ENCODE results near the gene PUSL1. TPM values are rescaled to one million over a fixed set of nuclear protein-coding genes. Genes with fewer than 3 reads are reported as not detected.
A peak's percentile ranks its signal among the peaks of the same experiment; 100 is the strongest.

PUSL1 gene
- total and polyA plus RNA-seq, 2 experiments from 2014 or later: 41.5 to 55.8 TPM

DNA sequence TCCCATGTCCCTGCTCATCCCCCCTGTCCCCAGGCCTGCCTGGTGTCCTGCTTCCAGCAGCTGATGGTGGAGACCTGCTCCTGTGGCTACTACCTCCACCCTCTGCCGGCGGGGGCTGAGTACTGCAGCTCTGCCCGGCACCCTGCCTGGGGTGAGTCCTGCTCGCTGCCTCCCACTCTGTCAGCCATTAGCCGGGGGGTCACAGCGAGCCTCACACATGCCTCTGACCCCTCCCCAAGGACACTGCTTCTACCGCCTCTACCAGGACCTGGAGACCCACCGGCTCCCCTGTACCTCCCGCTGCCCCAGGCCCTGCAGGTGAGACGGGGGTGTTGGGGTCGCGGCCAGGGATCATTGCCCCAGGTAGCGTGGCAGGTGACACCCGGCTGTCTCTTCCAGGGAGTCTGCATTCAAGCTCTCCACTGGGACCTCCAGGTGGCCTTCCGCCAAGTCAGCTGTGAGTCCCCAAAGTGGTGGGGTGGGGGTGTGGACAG is 18.1 kb upstream of the PUSL1 start:
- no peaks in the 10 kb centered on the region for H3K36me3 Mint-ChIP-seq (ENCODE audit: low read depth)
- DNase-seq (ENCODE audit: low spot score) (peak; percentile 73), ATAC-seq (peak; percentile 19)
- Histone ChIP-seq H3F3A (replicated peaks; ENCODE audit: low read depth) (0 out of 2 replicates have a peak, but pooled peaks cover 9% of the 10 kb centered on the region), H3K36me3 (ENCODE audit: insufficient read depth) (no peaks in the 10 kb centered on the region), H4K20me1 (replicated peaks; ENCODE audit: insufficient read depth) (no peaks in the 10 kb centered on the region), H3K4me3 (no peak overlapping the region), H2AFZ (no peak overlapping the region), H3K4me2 (no peak overlapping the region), H3K27me3 (ENCODE audit: insufficient read depth) (no peaks in the 10 kb centered on the region), H3K79me2 (replicated peaks; ENCODE audit: insufficient read depth) (no peaks in the 10 kb centered on the region), H3K27ac (ENCODE audit: low read depth) (no peak overlapping the region), H3K9me2 (ENCODE audit: insufficient read depth) (no peaks in the 10 kb centered on the region), H3K4me1 (ENCODE audit: insufficient read depth) (no peaks in the 10 kb centered on the region)
- H3K9me3 Mint-ChIP-seq: peaks cover 3% of the 10 kb centered on the region; the same call in 2 of the 3 replicates
- TF ChIP-seq, protein P1, sequence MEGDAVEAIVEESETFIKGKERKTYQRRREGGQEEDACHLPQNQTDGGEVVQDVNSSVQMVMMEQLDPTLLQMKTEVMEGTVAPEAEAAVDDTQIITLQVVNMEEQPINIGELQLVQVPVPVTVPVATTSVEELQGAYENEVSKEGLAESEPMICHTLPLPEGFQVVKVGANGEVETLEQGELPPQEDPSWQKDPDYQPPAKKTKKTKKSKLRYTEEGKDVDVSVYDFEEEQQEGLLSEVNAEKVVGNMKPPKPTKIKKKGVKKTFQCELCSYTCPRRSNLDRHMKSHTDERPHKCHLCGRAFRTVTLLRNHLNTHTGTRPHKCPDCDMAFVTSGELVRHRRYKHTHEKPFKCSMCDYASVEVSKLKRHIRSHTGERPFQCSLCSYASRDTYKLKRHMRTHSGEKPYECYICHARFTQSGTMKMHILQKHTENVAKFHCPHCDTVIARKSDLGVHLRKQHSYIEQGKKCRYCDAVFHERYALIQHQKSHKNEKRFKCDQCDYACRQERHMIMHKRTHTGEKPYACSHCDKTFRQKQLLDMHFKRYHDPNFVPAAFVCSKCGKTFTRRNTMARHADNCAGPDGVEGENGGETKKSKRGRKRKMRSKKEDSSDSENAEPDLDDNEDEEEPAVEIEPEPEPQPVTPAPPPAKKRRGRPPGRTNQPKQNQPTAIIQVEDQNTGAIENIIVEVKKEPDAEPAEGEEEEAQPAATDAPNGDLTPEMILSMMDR (conservative IDR thresholded peaks at IDR 0.05; ENCODE audit: low read depth in 2 of 2): peak; percentile 52 to 70
- no peak for TF ChIP-seq ZNF331 (CRISPR knock-in tag; IDR thresholded peaks at IDR 0.05; ENCODE audit: low read depth)
- H3K4me3 Mint-ChIP-seq: no peak overlapping the region
- peaks cover 4% of the 10 kb centered on the region; the same call in 1 of the 3 replicates for H3K4me1 Mint-ChIP-seq
- peaks cover 13% of the 10 kb centered on the region for H3K27me3 Mint-ChIP-seq (ENCODE audit: insufficient read depth, low read depth, poor library complexity)
- H3K27ac Mint-ChIP-seq: no peak overlapping the region

DNA sequence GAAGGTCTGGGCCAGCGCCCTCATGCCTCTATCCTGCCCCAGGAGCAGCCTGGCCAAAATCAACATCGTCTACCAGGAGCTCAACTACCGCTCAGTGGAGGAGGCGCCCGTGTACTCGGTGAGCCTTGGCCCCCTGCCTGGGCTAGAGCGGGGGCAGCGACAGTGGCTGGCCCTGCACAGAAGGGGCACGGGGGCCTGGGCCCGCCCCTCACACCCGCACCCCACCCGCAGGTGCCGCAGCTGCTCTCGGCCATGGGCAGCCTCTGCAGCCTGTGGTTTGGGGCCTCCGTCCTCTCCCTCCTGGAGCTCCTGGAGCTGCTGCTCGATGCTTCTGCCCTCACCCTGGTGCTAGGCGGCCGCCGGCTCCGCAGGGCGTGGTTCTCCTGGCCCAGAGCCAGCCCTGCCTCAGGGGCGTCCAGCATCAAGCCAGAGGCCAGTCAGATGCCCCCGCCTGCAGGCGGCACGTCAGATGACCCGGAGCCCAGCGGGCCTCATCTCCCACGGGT is 17.3 kb upstream of the PUSL1 start:
- no peak overlapping the region for H3K27ac ChIP-seq (ENCODE audit: low read depth)
- DNase-seq (ENCODE audit: low spot score) (no peak), ATAC-seq (no peak)
- Mint-ChIP-seq H3K36me3 (ENCODE audit: low read depth) (no peaks in the 10 kb centered on the region), H3K9me3 (peaks cover 3% of the 10 kb centered on the region; the same call in 2 of the 3 replicates), H3K4me1 (peaks cover 4% of the 10 kb centered on the region; the same call in 1 of the 3 replicates), H3K4me3 (no peak overlapping the region), H3K27ac (no peak overlapping the region), H3K27me3 (ENCODE audit: insufficient read depth, low read depth, poor library complexity) (peaks cover 13% of the 10 kb centered on the region)
- H3K4me1 ChIP-seq (ENCODE audit: insufficient read depth): no peaks in the 10 kb centered on the region
- no peak overlapping the region for H2AFZ ChIP-seq
- no peaks in the 10 kb centered on the region for H3K36me3 ChIP-seq (ENCODE audit: insufficient read depth)
- no peak overlapping the region for H3K4me3 ChIP-seq
- H3K79me2 ChIP-seq (replicated peaks; ENCODE audit: insufficient read depth): no peaks in the 10 kb centered on the region
- H3K27me3 ChIP-seq (ENCODE audit: insufficient read depth): no peaks in the 10 kb centered on the region
- H4K20me1 ChIP-seq (replicated peaks; ENCODE audit: insufficient read depth): no peaks in the 10 kb centered on the region
- H3K4me2 ChIP-seq: no peak overlapping the region
- H3K9me2 ChIP-seq (ENCODE audit: insufficient read depth): no peaks in the 10 kb centered on the region
- no peak for TF ChIP-seq EZH2phosphoT487 (IDR thresholded peaks at IDR 0.05; ENCODE audit: unreplicated experiment)
- no peak for TF ChIP-seq CREB1 (CRISPR knock-in tag; IDR thresholded peaks at IDR 0.05; ENCODE audit: low read depth)
- TF ChIP-seq, protein P2, sequence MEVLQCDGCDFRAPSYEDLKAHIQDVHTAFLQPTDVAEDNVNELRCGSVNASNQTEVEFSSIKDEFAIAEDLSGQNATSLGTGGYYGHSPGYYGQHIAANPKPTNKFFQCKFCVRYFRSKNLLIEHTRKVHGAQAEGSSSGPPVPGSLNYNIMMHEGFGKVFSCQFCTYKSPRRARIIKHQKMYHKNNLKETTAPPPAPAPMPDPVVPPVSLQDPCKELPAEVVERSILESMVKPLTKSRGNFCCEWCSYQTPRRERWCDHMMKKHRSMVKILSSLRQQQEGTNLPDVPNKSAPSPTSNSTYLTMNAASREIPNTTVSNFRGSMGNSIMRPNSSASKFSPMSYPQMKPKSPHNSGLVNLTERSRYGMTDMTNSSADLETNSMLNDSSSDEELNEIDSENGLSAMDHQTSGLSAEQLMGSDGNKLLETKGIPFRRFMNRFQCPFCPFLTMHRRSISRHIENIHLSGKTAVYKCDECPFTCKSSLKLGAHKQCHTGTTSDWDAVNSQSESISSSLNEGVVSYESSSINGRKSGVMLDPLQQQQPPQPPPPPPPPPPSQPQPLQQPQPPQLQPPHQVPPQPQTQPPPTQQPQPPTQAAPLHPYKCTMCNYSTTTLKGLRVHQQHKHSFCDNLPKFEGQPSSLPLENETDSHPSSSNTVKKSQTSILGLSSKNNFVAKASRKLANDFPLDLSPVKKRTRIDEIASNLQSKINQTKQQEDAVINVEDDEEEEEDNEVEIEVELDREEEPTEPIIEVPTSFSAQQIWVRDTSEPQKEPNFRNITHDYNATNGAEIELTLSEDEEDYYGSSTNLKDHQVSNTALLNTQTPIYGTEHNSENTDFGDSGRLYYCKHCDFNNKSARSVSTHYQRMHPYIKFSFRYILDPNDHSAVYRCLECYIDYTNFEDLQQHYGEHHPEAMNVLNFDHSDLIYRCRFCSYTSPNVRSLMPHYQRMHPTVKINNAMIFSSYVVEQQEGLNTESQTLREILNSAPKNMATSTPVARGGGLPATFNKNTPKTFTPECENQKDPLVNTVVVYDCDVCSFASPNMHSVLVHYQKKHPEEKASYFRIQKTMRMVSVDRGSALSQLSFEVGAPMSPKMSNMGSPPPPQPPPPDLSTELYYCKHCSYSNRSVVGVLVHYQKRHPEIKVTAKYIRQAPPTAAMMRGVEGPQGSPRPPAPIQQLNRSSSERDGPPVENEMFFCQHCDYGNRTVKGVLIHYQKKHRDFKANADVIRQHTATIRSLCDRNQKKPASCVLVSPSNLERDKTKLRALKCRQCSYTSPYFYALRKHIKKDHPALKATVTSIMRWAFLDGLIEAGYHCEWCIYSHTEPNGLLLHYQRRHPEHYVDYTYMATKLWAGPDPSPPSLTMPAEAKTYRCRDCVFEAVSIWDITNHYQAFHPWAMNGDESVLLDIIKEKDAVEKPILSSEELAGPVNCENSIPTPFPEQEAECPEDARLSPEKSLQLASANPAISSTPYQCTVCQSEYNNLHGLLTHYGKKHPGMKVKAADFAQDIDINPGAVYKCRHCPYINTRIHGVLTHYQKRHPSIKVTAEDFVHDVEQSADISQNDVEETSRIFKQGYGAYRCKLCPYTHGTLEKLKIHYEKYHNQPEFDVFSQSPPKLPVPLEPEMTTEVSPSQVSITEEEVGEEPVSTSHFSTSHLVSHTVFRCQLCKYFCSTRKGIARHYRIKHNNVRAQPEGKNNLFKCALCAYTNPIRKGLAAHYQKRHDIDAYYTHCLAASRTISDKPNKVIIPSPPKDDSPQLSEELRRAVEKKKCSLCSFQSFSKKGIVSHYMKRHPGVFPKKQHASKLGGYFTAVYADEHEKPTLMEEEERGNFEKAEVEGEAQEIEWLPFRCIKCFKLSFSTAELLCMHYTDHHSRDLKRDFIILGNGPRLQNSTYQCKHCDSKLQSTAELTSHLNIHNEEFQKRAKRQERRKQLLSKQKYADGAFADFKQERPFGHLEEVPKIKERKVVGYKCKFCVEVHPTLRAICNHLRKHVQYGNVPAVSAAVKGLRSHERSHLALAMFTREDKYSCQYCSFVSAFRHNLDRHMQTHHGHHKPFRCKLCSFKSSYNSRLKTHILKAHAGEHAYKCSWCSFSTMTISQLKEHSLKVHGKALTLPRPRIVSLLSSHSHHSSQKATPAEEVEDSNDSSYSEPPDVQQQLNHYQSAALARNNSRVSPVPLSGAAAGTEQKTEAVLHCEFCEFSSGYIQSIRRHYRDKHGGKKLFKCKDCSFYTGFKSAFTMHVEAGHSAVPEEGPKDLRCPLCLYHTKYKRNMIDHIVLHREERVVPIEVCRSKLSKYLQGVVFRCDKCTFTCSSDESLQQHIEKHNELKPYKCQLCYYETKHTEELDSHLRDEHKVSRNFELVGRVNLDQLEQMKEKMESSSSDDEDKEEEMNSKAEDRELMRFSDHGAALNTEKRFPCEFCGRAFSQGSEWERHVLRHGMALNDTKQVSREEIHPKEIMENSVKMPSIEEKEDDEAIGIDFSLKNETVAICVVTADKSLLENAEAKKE (CRISPR knock-in tag; IDR thresholded peaks at IDR 0.05): no peak
- no peak for TF ChIP-seq POLR2AphosphoS5 (IDR thresholded peaks at IDR 0.05; ENCODE audit: low read depth)
- no peak for TF ChIP-seq JUNB (IDR thresholded peaks at IDR 0.05; ENCODE audit: unreplicated experiment)
- H3F3A ChIP-seq (replicated peaks; ENCODE audit: low read depth): 0 out of 2 replicates have a peak, but pooled peaks cover 9% of the 10 kb centered on the region

All from GM23338 (cell line).